Immature natural killer cell (primary cell): ENCODE results near the gene TRIM41. TPM values are rescaled to one million over a fixed set of nuclear protein-coding genes. Genes with fewer than 3 reads are reported as not detected.

ENCODE experiments used
- DNase-seq, 3 donors: peaks; one replicate each; pipeline ENCODE4 v3.0.0; 2022; ENCODE audit warnings: mixed read lengths in 1 of 3
- H3K27ac Mint-ChIP-seq, 6 donors: one replicate each; pipeline ENCODE4 v1.8.0; 2020; ENCODE audit warnings: mixed read lengths in 6 of 6, mild to moderate bottlenecking in 5 of 6, inconsistent platforms in 4 of 6, moderate library complexity in 3 of 6
- H3K27me3 Mint-ChIP-seq, 3 donors: one replicate each; pipeline ENCODE4 v1.8.0; 2020 to 2021; ENCODE audit warnings: low read depth in 3 of 3, mild to moderate bottlenecking in 3 of 3, mixed read lengths in 3 of 3, moderate library complexity in 3 of 3, inconsistent platforms in 1 of 3
- H3K36me3 Mint-ChIP-seq, 3 donors: one replicate each; pipeline ENCODE4 v1.8.0; 2020; ENCODE audit warnings: mixed read lengths in 3 of 3, inconsistent platforms in 2 of 3, mild to moderate bottlenecking in 2 of 3
- H3K4me1 Mint-ChIP-seq, 2 donors: one replicate each; pipeline ENCODE4 v1.8.0; 2020; ENCODE audit warnings: inconsistent platforms in 2 of 2, mild to moderate bottlenecking in 2 of 2, mixed read lengths in 2 of 2, moderate library complexity in 1 of 2
- H3K4me3 Mint-ChIP-seq, 5 donors: one replicate each; pipeline ENCODE4 v1.8.0; 2020; ENCODE audit warnings: mild to moderate bottlenecking in 5 of 5, mixed read lengths in 5 of 5, inconsistent platforms in 3 of 5, moderate library complexity in 3 of 5
- H3K9me3 Mint-ChIP-seq, 6 donors: one replicate each; pipeline ENCODE4 v1.8.0; 2020; ENCODE audit warnings: mild to moderate bottlenecking in 6 of 6, mixed read lengths in 6 of 6, inconsistent platforms in 4 of 6, moderate library complexity in 3 of 6
- polyA plus RNA-seq, 3 donors: library from polyadenylated mRNA; unstranded; fragments of 300-500 nt; fragmentation: Illumina TruSeq; gene quantifications; one replicate each; pipeline ENCODE4 v1.2.3, GENCODE V29; 2021

The TRIM41 gene
- polyA plus RNA-seq, 3 donors from 2014 or later, result 0.80 to 2.3 (median 1.7) TPM

DNA sequence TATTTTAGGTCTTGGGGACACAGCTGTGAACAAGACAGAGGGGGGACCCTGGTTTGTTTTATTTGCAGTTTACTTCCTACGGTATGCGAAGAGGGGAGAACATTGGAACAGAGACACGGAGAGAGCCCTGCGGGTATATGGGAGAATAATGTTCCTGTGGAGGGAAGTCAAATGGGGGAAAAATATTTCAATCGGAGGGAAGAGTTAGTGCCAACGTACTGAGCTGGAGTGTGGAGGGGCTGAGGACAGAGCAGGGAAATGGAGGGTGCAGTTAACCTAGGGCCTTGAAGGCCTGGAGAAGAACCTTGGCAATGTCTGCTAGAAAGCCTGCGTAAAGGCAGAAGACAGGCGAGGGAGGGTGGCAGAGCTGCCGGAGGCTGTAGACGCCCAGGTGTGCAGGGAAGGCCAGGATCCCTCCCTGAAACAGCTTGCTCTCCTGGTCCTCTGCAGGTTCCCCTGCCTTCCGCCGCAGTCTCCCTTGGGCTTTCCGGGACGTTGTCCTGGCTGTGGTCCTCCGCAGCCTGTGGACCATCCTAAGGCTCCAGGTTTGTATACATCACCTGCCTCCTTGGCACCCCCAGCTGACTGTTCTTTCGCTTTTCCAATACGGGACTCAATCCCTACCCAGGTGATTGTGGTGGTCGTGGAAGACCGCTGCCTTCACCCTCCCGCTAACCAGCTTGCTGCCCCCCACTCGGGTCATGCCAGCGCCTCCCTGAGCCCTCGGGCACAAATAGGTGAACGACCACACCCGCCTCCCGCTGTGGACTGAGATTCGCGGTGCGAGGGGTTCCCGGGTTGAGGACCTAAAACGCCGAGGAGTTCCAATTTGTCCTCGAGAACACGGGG lies 22.6 kb downstream of the TRIM41 start:
- no peaks in the 10 kb centered on the region for H3K9me3 Mint-ChIP-seq
- H3K36me3 Mint-ChIP-seq, result peaks cover 8 to 22% (median 9%) of the 10 kb centered on the region in 3 donors
- peak overlapping the region; percentile 89 to 99 (median 93) for H3K4me3 Mint-ChIP-seq
- peaks cover 77 to 92% of the 10 kb centered on the region in 2 donors for H3K4me1 Mint-ChIP-seq
- H3K27ac Mint-ChIP-seq, result peak overlapping the region; percentile 92 to 97 (median 96)
- H3K27me3 Mint-ChIP-seq, result peaks cover 7 to 17% (median 13%) of the 10 kb centered on the region in 3 donors
- DNase-seq, result no peak

DNA sequence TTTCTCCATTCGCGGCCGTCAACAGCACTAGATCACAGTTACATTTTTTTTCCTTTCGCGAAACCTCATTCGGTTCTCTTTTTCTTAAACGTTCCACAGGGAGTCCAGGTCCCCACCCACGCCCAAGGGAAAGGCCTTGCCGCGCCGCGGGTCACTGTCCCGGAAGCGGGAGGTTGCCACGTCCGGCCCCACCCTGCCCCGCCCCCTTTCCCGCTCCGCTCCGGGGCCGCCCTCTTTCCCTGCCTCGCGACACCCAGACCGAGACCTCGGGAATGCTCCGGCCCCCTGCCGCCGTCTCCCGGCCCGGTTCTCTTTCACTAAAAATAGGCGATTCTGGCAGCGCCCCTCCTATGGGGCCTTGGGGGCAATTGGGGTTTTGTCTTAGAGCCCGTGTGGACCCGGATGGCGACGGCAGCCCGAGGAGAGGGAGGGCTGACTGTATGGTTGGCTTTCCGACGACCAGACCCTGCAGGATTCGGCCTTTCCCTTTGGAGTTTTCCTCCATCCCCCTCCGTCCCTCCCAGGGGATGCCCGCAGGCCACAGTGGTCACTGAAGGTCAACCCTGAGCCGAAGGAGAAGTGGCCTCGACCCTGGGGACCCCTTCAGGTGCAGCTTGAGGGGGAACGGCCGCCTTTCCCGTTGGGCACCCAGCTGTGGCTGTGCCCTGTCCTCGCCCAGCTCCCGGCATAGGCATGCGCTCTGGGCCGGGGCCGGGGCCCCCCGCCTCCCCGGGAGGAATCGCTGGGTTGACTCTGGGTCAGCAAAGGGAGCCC lies 23.4 kb downstream of the TRIM41 start:
- Mint-ChIP-seq H3K36me3 (peaks cover 6 to 16% (median 7%) of the 10 kb centered on the region in 3 donors), H3K4me3 (peak overlapping the region; percentile 89 to 99 (median 93)), H3K4me1 (peaks cover 78 to 92% of the 10 kb centered on the region in 2 donors), H3K9me3 (no peaks in the 10 kb centered on the region), H3K27ac (peak overlapping the region; percentile 92 to 97 (median 96)), H3K27me3 (peaks cover 7 to 17% (median 12%) of the 10 kb centered on the region in 3 donors)
- peak; percentile 59 to 64 (median 62) for DNase-seq

DNA sequence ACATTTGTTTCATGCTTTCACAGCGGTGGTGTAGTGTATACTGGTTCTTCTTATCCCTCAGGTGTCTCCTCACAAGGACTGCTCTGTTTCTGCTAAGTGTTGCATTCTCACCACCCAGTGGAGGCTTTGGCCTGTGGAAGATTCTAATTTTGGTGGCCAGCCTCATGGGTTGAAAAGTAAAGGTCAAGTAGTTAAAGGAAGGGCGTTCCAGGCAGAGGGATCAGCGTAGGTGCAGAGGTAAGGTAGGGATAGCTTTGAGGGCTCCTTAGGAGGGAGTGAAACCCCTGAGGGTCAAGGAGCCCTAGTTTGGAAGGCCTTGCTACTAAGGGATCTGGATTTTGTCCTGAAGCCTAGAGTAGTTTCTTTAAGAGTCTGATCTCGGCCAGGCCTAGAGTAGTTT lies 25.2 kb downstream of the TRIM41 start:
- peak overlapping the region; percentile 85 to 96 (median 92) for H3K27ac Mint-ChIP-seq
- H3K27me3 Mint-ChIP-seq, result peaks cover 7 to 8% (median 7%) of the 10 kb centered on the region in 3 donors
- peaks cover 0 to 3% (median 0%) of the 10 kb centered on the region in 3 donors for H3K36me3 Mint-ChIP-seq
- peak overlapping the region; percentile 71 to 99 (median 89) for H3K4me3 Mint-ChIP-seq
- no peak for DNase-seq
- peaks cover 62 to 80% of the 10 kb centered on the region in 2 donors for H3K4me1 Mint-ChIP-seq
- H3K9me3 Mint-ChIP-seq, result no peaks in the 10 kb centered on the region

DNA sequence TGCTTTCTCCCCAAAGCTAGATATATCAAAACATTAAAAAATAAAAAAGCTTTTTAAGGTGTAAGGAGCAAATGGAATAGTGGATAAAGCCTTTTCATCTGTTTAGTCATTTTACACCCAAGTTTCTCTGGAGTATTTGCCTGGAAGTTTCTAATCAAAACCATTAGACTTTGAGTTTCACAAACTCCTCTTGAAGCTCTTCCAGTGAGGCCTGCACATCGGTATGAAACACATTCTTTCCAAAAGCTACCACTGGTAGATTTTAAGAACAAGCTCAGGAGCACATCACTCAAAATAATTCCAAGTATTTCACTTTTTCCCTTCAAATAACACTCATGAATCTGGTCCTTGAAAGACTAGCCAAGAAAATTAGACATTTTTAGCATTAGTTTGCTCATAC lies 32.2 kb downstream of the TRIM41 start:
- H3K9me3 Mint-ChIP-seq, result no peaks in the 10 kb centered on the region
- no peak overlapping the region for H3K4me3 Mint-ChIP-seq
- H3K36me3 Mint-ChIP-seq, result peaks cover 6 to 19% (median 9%) of the 10 kb centered on the region in 3 donors
- DNase-seq, result no peak
- peak overlapping the region in 4 of 6 donors; percentile 39 to 78 (median 76) for H3K27ac Mint-ChIP-seq
- H3K27me3 Mint-ChIP-seq, result peaks cover 0 to 6% (median 2%) of the 10 kb centered on the region in 3 donors
- H3K4me1 Mint-ChIP-seq, result peaks cover 64 to 81% of the 10 kb centered on the region in 2 donors

DNA sequence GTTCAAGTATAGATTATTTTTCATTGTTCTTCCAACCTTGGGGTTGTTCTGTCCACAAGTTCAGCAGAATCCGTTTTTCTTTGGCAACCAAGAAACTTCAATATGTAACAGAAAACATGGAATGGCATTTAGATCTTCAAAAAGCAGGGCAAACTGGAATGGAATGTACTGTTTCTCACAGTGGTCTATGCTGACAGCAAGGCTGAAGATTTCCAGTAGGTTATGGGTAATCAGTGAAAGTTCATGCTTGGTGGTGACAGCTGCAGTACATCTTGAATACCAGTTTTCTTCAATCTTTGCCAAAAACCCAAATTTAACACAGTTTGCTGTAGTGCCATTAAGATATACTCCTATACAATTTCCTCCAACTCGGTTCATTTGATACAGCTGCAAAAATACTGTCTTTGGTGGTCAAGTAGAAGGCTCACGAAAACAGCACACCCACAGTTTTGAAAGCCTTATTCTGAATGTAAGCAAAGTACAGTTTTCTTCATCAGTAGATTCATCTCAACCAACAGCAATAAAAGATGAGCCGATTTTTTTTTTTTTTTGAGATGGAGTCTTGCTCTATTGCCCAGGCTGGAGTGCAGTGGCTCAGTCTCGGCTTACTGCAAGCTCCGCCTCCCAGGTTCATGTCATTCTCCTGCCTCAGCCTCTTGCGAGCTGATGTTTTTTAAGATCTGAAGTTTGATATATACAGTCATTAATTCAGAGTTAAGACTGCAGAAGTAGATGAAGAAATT lies 32.9 kb downstream of the TRIM41 start:
- Mint-ChIP-seq H3K27ac (peak overlapping the region in 5 of 6 donors; percentile 40 to 78 (median 76)), H3K9me3 (no peaks in the 10 kb centered on the region), H3K4me3 (peak overlapping the region in 1 of 5 donors; percentile 10), H3K36me3 (peaks cover 6 to 19% (median 9%) of the 10 kb centered on the region in 3 donors), H3K27me3 (peaks cover 2 to 10% (median 3%) of the 10 kb centered on the region in 3 donors), H3K4me1 (peaks cover 70 to 81% of the 10 kb centered on the region in 2 donors)
- DNase-seq, result no peak

DNA sequence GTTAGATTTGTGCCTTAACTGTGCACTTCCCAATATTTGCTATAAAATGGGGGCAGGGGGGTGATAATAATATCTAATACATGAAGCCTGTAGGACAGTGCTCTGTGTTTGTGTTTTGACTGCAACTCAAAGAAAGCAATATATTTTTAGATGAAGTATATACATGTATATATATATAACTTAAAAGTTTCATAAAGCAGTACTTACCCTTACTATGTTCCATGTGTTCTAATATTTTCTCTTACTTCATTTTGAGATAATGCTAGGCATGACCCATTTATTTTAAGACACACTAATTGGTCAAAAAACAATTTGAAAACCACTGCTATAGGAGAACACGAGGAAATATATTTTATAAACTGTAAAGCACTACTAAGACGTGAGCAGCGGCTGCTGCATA lies 35.5 kb downstream of the TRIM41 start:
- DNase-seq, result no peak
- peaks cover 6 to 18% (median 9%) of the 10 kb centered on the region in 3 donors for H3K36me3 Mint-ChIP-seq
- peak overlapping the region; percentile 92 to 99 (median 98) for H3K4me3 Mint-ChIP-seq
- H3K27ac Mint-ChIP-seq, result peak overlapping the region; percentile 50 to 99 (median 96)
- peaks cover 8 to 17% (median 8%) of the 10 kb centered on the region in 3 donors for H3K27me3 Mint-ChIP-seq
- peaks cover 70 to 77% of the 10 kb centered on the region in 2 donors for H3K4me1 Mint-ChIP-seq
- H3K9me3 Mint-ChIP-seq, result no peaks in the 10 kb centered on the region

DNA sequence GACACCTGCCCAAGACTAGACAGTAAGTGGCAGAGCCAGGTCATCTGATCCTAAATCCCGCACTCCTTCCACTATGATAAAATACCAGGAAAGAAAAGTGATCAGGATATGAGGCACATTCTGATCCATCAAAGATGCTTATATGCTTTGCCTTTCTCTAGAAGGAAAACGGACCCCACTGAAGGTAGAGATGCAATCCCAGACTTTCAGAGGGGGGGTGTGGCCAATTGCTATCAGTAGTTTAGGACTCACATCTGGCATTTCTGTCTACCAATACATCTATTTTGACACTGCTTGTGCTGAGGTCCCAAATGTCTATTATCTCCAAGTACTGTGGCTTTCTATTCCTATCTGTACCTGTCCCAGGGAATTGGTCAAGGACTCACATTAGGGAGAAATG lies 36.2 kb downstream of the TRIM41 start:
- H3K27ac Mint-ChIP-seq, result peak overlapping the region; percentile 95 to 99 (median 98)
- peaks cover 71 to 78% of the 10 kb centered on the region in 2 donors for H3K4me1 Mint-ChIP-seq
- no peak for DNase-seq
- H3K4me3 Mint-ChIP-seq, result peak overlapping the region; percentile 92 to 99 (median 98)
- no peaks in the 10 kb centered on the region for H3K9me3 Mint-ChIP-seq
- H3K27me3 Mint-ChIP-seq, result peaks cover 8 to 17% (median 8%) of the 10 kb centered on the region in 3 donors
- peaks cover 6 to 20% (median 9%) of the 10 kb centered on the region in 3 donors for H3K36me3 Mint-ChIP-seq

DNA sequence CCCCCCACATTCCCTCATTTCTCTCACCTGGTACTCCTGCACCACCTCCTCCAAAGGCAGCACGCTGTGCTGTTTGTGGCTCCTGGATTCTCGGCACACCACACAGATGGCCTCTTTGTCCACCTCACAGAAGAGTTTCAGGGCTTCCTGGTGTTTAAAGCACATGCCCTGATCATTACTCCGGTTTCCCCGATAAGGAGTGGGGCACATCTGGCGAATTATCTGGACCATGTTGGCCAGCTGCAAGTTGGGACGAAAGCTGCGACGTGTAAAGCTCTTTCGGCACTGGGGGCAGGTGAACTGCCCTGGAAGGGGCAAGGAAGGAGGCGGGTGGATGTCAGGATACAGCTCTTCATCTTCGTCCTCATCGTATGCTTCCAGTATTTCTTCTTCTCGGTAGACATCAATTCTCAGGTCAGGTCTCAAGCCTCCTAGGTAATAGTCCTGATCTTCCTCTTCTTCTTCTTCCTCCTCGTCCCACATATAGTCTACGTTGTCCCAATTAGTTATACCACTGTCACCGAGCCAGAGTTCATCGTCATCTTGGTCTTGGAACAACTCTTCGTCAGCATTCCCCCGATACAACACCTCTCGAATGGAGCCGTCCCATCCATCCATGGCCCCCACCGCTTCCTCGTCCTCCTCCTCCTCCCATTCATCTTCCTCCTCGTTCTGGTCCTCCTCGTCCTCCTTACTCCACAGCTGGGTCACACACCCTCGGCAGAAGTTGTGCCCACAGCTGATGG lies 37.1 kb downstream of the TRIM41 start:
- peaks cover 63 to 70% of the 10 kb centered on the region in 2 donors for H3K4me1 Mint-ChIP-seq

DNA sequence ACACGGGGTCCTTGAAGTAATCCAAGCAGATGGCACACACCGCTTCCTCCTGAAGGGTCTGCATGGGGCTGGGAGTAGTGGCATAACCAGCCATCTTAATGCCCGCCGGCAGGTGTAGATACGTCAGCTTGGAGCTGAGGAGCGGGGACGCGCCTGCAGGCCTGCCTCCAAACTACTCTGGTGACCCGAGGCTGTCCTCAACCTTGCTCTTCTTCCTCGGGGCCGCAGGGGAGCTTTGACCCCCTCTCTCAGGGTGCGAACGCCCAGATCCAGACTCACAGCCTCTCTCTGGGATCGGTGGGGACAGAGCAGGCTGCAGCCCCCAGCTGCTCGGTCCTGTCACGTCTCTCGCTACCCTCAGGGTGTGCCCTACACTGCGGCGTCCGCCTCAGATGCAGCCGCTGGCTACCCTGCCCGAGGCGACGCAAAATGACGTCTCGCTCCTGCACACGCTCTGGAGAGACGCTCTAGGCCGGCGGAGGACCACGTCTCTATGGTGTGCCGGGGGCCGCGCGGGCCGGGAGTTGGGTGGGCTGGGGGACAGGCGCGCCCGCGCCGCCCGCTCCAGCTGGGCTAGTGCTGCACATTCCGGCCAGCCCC lies 37.7 kb downstream of the TRIM41 start, which contains the start of gene TRIM52:
Gene TRIM52, minus strand, starts transcription at position 424 of the 600 bp plus-strand sequence. Its CDS starts 330 bp downstream, at position 94.
- peaks cover 3 to 6% (median 3%) of the 10 kb centered on the region in 3 donors for H3K36me3 Mint-ChIP-seq
- peaks cover 57 to 63% of the 10 kb centered on the region in 2 donors for H3K4me1 Mint-ChIP-seq
- H3K27me3 Mint-ChIP-seq, result peaks cover 8 to 17% (median 8%) of the 10 kb centered on the region in 3 donors
- peak within 1 kb of the TSS; percentile 92 to 99 (median 98) for H3K4me3 Mint-ChIP-seq
- peak; percentile 90 to 93 (median 92) for DNase-seq
- H3K9me3 Mint-ChIP-seq, result no peaks in the 10 kb centered on the region
- H3K27ac Mint-ChIP-seq, result peak within 1 kb of the TSS; percentile 95 to 99 (median 98)

More for the DNA sequence above, 37.1 kb downstream of the TRIM41 start:
- peak overlapping the region; percentile 95 to 99 (median 98) for H3K27ac Mint-ChIP-seq
- peak overlapping the region; percentile 92 to 99 (median 98) for H3K4me3 Mint-ChIP-seq
- H3K27me3 Mint-ChIP-seq, result peaks cover 8 to 17% (median 8%) of the 10 kb centered on the region in 3 donors
- peaks cover 6 to 12% (median 9%) of the 10 kb centered on the region in 3 donors for H3K36me3 Mint-ChIP-seq
- H3K9me3 Mint-ChIP-seq, result no peaks in the 10 kb centered on the region
- no peak for DNase-seq

DNA sequence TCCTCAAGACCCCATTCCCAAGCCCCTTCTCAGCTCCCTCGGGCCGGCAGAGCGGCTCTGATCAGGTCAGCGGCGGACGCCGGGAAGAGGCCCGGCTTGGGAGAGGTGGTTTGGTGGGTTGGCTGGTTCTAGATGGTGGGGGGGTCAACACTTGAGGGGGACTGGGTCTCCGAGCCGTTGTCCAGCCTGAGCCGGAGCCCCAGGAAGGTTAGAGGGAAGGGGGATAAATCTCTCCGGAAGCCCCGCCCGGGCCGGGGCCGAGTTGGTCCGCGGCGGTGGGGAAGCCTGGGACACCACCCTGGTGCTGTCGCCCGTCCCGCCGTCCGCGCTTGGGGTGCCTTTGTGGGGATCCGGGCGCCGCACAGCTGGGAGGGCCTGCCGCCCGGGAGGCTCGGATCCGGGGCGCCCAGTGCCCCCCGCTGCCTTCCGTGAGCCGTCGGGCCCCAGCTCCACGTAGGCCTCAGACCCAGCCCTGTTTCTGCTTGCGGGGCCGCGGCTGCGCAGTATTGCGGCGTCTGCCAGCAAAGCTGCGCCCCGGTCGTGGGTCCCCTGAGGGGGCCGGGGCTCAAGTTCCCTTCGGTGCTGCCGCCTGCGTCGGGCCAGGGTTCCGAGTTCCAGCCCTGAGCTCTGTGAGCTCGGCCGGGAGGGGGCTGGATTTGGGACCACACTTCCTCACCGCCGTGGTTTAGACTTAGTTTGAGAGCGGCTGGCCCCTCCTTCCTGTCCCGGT lies 38.4 kb downstream of the TRIM41 start:
- H3K4me1 Mint-ChIP-seq, result peaks cover 50 to 56% of the 10 kb centered on the region in 2 donors
- peak; percentile 82 to 84 (median 83) for DNase-seq
- H3K4me3 Mint-ChIP-seq, result peak overlapping the region; percentile 92 to 99 (median 98)
- peaks cover 0 to 9% (median 3%) of the 10 kb centered on the region in 3 donors for H3K36me3 Mint-ChIP-seq
- H3K27me3 Mint-ChIP-seq, result peaks cover 8 to 17% (median 8%) of the 10 kb centered on the region in 3 donors
- no peaks in the 10 kb centered on the region for H3K9me3 Mint-ChIP-seq
- peak overlapping the region; percentile 95 to 99 (median 98) for H3K27ac Mint-ChIP-seq

DNA sequence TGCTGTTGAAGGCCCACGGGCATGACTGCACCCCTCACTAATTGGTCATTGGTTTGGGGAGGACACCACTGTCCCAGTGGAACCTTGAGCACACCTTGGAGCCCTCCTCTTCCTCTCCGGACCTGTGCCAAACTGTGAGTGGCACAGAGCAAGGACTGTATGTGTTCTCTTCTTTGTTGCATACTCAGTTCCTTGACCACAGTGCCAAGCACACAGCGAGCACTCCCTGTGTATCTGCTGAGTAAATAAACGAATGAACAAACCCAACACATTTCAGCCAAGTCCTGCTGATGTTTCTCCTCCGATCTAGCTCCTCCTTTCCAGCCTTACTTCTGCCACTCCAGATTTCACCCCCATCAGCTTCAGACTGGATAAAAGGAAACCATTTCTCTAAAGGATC lies 40.6 kb downstream of the TRIM41 start:
- H3K4me1 Mint-ChIP-seq, result peaks cover 34 to 36% of the 10 kb centered on the region in 2 donors
- H3K27me3 Mint-ChIP-seq, result peaks cover 8 to 17% (median 8%) of the 10 kb centered on the region in 3 donors
- H3K36me3 Mint-ChIP-seq, result peaks cover 0 to 9% (median 3%) of the 10 kb centered on the region in 3 donors
- peak overlapping the region; percentile 13 to 99 (median 86) for H3K4me3 Mint-ChIP-seq
- no peak for DNase-seq
- H3K9me3 Mint-ChIP-seq, result no peaks in the 10 kb centered on the region
- peak overlapping the region in 4 of 6 donors; percentile 8 to 89 (median 57) for H3K27ac Mint-ChIP-seq
